ENCODE data around the gene GNB1. TPM values are rescaled to one million over a fixed set of nuclear protein-coding genes. Genes with fewer than 3 reads are reported as not detected.

The GNB1 gene
- total RNA-seq, 1 donor from 2014 or later, result 148 TPM

DNA sequence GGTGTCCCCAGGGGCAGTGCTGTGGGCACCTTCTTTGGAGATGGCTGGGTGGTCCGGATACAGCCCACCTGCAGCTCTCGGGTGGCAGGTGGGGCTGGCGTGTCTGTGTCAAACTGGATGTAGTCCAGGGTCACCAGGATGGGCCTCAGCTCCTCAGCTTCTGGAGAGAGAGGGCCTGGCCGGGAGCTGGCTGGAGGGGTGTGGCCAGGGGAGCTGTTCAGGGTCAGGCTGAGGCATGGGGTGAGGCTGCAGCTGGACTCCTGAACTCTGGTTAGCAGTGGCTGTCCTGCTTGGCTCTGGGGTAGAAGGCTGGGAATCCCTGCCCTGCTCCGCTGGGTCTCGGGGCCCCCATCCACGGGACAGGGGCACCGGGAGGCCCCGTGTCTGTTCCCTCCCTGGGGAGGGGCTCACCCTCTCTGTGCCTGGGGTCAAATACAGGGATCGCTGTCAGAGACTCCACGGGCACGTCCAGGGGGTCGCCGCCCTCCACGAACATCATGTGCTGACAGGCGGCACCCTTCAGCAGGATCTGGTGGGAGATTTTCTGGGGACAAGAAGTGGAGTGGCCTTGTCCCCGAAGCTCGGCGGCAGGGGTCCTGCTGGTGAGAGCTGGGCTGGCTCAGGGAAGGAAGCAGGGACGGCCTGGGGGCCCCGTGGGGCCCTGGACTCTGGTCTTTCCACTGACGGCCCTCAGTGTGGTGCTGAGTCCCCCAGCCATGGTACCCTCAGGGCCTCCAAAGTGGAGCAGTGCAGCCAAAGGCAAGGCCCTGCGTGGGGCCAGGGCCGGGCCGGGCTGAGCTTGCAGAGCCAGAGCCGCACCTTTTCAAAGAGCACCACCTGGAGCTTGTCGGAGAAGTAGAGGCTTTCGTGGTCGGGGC is 32.3 kb upstream of the GNB1 start:
- no peak for ATAC-seq

- no peak for ATAC-seq
These were observed 31.7 kb upstream of the GNB1 start for GRCh38 chr1:1922702-1922955.

- no peak for ATAC-seq
These were observed 31.2 kb upstream of the GNB1 start for GRCh38 chr1:1921901-1922701.

DNA sequence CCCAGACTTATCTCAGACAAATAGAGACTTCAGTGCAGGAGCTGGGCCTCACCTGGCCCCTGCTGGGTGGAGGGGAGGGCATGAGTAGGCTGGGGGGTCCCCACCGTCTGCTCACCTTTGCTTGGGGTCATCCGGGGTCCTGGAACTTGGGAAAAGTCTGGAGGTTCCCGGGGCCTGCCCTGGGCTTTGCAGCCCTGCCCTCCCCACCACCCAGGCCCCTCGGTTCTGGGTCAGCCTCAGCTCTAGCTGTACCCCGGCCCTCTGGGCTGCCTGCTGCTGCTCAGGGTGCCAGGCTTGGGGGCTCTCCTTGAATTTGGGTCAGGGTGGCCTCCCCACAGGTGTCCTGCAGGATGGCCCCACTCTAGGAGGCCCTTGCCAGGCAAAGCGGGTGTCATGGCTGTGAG is 30.6 kb upstream of the GNB1 start:
- ATAC-seq, result no peak

DNA sequence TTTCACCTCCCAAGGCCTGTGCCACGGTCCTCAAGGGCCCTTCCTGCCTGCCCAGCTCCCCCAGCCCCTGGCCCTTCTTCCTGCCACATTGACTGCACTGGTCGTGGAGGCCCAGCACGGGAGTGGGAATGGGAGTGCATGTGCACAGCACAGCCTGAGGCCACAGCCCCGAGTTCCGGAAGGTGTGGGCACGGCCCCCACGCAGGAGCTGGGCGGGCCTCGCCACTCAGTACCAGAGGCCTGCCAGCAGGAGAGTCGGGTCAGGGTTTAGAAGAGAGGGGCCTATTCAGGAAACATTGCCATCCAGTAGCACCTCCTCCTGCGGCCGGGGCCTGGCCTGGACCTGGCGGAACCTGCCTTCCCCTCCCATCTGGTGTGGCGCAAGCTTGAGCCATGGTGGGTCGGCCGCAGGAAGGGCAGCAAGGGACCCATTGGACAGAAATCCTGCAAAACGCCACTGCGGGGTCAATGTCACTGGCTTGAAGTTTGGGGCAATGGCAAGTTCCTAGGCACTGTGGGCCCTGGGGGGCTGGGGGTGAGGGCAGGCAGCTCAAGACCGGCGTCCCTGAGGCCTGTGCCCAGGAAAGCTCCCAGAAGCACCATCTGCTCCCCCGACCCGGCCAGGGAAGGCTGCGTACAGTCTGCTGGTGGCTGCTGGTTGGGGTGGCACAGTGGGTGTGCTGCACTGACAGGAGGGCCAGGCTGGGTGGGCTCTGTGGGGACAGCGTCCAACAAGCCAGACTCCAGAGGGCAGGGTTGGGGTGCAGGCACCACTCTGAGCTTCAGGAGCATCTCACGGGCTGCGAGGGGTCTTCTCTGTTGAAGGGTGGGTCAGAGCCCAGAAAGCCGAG is 29.9 kb upstream of the GNB1 start:
- ATAC-seq, result no peak

DNA sequence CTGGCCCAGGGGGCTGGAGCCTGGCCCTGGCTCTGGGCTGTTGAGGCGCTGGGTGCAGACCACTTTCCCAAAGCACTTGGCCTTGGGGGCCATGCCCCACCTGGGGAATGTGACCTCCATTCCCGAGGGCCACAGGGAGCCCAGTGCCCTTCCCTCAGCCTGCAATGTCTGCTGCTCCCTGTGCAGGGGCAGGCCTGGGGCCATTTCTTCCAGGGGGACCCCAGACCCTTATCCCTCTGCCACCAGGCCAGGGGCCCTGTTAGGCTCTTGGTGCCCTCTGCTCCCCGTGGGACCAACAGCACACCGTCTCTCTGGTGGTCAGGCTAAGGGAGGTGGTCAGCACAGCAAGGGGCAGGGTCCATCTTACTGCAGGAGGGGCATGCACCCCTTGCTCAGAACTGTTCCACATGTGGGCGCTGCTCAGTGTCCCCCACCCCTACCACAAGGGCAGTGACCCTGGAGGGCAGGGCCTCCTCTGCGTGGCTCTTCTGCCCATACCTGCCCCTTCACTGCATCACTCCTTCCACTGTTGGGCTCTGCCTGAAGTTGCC is 29.2 kb upstream of the GNB1 start:
- ATAC-seq, result peak; percentile 0

DNA sequence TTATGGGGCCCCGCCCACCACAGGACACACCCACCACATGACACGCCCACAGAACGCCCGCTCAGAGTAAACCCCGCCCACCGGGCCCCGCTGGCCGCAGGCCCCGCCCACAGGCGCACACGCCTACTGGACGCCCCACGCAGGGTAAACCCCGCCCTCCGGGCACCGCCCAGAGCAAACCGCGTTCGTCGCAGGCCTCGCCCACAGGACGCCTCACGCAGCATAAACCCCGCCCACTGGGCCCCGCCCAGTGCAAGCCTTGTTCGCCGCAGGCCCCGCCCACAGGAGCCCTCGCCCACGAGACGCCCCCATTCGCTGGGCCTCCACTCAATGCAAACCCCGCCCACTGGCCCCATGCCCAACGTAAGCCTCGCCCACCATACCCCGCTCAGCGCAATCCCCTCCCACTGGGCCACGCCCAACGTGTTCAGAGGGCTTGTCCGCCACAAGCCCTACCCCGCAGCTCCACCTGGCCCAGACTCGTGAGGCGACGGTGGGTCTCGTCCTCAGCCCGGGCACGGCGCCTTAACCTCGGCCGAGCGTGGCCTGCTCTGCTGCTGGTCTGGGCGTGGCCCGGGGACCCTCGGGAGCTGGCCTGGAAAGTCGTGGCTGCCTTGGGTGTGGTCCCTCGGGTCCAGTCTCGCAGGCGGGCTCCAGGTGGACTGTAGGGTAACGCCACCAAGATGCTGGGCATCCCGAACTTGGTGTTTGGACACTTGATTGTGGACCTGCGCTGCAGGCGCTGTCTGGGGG is 28.6 kb upstream of the GNB1 start:
- ATAC-seq, result peak; percentile 88

DNA sequence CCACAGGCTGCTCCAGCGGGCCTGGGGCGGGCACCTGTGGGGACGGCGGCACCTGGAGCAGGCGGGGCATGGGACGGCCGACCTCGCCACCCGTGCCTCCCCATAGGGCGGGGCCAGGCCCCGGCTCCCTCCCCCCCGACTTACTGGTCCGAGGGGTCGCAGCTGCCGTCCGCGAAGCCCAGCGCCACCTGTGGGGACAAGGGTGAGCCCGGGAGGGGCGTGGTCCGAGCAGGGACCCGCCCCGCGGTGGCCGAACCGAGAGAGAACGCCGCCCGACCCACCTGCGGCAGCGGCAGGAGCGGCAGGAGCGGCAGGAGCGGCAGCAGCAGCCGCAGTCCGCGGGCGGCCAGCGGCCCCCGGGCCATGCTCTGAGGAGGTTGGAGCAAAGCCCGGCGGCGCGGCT is 28.0 kb upstream of the GNB1 start, which contains the start of gene TMEM52:
TSS of gene TMEM52 (minus strand) at position 379 of the 403 bp plus-strand sequence. CDS start at position 365, 14 bp downstream.
- ATAC-seq, result peak; percentile 12

DNA sequence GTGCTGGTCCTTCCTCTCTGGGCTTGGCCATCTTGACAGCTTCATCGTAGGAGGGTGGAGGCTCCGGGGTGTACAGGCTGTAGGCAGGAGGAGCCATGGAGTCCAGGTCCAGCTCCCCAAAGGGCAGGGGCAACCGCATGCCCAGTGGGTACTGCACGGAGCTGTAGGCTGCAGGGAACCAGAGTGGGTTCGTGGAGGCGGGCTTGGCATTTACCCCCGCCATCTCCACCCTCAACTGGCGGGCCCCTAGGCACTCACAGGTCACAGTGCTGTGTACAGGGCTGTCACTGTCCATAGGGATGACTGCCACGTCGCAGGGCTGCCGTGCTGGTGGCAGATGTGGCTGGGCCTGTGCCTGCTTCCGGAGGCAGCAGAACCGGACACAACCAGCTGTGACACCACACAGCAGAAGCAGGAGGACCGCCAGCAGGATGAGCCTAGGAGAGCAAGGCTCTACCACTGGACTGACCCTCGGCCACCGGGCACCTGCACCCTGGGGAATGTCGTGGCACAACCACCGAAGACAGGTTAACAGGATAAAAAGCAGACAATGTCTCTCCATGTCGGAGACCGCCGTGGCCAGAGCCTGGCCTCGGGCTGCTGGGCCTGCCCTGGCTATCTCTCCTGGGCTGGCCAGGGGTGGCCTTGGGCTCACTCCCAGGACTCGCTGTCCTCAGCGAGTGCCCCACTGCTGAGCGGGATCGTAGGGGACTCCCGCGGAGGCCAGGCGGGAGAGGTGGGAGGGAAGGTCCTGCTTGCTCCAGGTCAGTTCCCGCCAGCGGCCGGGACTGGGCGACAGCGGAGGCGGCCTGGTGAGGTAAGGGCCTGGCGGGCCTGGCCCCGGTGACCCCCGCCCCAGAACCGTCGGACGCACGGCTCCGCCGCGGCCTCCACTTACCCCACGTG is 27.4 kb upstream of the GNB1 start:
- ATAC-seq, result no peak

DNA sequence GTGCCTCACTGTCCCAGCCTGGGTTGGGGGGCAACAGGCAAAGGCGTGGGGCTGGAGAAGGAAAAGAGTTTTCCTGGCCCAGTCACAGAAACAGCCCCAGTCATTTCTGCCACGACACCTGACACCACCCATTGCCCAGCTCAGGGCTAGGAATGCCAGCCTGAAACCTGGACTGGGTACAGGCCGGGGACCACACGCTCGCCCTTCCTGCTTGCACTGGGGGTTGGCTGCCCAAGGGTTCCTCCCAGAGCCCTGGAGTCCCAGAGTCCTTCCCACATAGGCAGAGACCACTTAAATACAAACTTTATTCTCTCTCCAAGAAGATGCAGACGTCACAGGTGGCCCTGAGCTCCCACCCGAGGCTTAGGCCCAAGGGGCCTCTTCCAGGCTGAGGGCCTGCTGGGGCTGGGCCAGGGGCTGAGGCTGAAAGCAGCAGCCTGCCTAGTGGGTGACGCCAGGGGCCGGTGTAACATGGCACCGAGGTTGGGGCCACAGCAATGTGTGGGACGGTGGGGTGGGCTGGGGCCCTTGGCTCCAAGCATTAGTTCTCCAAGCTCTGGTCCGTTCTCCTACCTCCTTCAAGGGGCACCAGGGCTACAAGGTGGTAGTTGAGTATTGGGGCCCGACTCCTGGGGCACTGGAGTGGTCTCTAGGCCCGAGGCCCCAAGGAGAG is 26.6 kb upstream of the GNB1 start:
- ATAC-seq, result no peak

DNA sequence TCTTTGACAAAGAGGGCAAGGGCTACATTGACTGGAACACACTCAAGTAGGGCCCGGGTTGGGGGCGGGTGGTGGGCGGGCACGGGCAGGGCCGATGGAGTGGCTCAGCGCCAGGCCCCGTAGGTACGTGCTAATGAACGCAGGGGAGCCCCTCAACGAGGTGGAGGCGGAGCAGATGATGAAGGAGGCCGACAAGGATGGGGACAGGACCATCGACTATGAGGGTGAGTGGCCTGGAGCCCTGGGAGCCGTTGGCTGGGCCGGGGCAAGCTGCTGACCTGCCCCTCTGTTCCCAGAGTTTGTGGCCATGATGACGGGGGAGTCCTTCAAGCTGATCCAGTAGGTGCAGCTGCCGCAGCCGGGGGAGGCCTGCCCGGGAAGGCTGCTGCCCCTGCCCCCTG is 26.0 kb upstream of the GNB1 start:
- ATAC-seq, result no peak

- ATAC-seq, result no peak
These were observed 25.3 kb upstream of the GNB1 start for GRCh38 chr1:1915911-1916840.

DNA sequence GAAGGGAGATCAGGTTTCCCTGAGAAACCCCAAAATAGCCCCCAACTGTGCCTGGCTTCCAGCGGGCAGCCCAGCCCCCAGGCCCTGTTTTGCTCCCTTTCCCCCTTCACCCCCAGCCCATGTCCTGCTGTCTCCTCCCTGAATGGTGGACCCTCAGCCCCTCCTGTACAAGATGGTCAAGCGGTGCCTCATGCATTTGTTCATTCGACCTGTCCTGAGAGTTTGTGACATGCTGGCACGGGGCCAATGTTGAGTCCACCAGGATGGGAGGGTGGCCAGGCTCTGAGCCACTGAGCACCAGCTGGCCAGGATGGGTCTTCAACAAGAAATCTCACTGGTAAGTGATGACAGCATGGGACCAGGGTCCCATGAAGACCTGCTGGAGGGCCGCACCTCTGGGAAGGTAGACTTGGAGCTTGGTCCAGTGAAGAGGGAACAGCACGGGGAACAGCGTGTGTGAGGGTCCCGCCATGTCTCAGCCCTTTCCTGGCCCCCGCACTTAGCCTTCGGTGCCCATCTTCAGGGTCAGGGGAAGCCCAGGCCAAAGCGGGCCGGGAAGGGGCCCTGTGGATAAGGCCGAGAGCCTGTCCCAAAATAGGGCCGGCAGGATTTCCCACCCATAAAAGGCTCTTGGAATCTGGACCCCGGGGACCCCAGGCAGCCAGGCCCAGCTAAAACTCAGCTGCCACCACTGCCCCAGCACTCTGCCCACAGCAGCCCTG is 24.2 kb upstream of the GNB1 start, which contains the start of gene CALML6:
TSS of gene CALML6 (plus strand) at position 290 of the 722 bp plus-strand sequence. CDS start at position 311, 21 bp downstream.
- no peak for ATAC-seq

DNA sequence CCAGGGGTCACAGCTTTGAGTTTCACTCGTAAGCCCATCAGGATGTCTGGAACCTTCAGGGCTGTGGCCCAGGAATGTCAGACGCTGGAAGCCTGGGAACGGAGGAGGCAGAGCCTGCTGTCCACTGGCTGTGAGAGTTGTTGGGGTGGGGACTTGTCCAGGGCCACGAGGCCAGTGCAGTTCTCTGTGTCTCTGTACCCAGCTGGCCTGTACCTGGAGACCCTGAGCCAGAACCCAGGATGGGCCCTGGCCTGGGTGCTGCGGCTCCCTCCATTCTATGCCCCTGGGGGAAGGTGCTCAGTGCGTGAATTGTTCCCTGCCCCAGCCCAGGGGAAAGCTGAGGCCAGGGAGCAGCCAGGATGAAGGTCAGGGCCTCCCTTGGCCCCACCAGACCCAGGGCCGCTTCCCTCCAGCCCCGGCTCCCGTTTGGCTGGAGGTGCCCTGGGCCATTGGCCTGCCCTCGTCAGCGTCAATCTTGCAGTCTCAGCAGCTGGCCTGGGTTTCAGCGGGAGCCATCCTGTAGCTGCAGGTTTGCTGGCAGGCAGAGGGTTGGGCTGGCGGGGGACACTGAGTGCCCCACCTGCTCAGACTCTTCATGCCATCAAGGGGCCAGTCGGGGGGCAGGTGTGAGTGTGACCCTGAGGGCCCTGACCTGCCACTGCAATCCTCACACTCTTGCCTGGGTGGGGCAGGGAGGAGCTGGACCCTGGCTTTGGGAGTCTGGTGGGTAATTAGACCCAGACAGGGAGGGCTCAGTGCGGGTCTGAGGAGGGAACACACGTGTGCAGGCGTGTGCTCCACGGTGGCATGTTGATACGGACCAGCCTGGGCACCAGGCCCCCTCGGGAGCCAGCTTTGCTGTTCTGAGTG is 23.4 kb upstream of the GNB1 start:
- ATAC-seq, result no peak

DNA sequence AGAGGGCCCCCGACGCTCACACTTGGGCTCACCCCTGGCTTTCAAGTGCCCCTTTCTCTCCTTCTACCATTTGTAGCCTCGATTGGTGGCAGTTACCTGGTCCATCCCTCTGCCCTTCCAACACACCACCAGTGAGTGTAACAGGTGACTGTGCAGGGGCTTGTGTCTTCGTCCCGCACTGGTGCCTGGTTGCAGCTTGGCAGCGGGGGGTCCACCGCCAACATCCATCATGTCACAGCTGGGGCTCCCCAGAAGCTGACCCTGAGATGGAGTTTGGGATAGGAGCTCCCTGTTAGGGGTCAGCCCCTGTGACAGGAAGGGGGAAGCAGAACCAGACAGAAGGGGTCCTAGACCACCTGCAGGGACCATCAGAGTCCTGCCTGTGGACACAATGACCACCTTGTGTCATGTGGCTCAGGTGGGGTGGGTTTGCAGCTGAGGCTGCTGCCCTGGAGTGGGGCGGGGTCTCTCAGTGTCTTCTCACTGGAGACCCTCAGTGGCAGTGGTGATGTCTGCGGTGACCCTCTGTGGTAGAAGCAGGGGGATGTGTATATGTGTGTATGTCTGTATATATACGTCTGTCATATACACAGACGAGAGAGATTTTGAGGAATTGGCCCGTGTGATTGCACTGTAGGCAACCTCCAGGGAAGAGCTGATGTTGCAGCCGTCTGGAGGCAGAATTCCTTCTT is 20.6 kb upstream of the GNB1 start:
- no peak for ATAC-seq

GRCh38 chr1:1910651-1911331 is 19.9 kb upstream of the GNB1 start:
- no peak for ATAC-seq

Measured in esophagus mucosa (tissue), 1 donor.